ENCODE results near the gene AZU1.

DNA sequence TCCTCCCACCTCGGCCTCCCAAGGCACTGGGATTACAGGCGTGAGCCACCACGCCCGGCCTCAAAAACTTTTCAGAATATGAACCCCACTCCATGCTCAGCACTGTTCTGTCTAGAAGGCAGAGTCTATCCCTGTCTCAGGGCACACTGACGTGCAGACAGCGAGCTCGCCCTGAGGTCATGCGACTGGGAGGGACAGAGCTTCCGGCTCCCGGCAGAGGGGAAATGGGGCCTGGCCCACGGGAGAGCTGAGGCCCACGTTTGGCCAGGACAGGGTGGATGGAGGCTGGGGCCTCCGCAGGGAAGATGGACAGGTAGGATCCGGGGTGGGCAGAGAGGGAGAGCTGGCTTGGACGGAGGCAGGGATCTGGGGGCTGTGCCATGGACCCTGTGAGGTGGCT lies 2.8 kb upstream of the AZU1 start:
- no peak for TF ChIP-seq POLR2AphosphoS5 (IDR thresholded peaks at IDR 0.05)
- TF ChIP-seq, protein P1, sequence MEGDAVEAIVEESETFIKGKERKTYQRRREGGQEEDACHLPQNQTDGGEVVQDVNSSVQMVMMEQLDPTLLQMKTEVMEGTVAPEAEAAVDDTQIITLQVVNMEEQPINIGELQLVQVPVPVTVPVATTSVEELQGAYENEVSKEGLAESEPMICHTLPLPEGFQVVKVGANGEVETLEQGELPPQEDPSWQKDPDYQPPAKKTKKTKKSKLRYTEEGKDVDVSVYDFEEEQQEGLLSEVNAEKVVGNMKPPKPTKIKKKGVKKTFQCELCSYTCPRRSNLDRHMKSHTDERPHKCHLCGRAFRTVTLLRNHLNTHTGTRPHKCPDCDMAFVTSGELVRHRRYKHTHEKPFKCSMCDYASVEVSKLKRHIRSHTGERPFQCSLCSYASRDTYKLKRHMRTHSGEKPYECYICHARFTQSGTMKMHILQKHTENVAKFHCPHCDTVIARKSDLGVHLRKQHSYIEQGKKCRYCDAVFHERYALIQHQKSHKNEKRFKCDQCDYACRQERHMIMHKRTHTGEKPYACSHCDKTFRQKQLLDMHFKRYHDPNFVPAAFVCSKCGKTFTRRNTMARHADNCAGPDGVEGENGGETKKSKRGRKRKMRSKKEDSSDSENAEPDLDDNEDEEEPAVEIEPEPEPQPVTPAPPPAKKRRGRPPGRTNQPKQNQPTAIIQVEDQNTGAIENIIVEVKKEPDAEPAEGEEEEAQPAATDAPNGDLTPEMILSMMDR (IDR thresholded peaks at IDR 0.05) = no peak

Data from sigmoid colon (tissue), 4 donors.